ENCODE results near the gene CREG2. TPM values are rescaled to one million over a fixed set of nuclear protein-coding genes. Genes with fewer than 3 reads are reported as not detected.

CREG2 gene
- total and polyA plus RNA-seq, 7 donors: 0.04 to 0.34 (median 0.10) TPM; not detected in 3

GRCh38 chr2:101311696-101312017 lies 75.6 kb downstream of the CREG2 start:
- no peaks in the 10 kb centered on the region for H3K36me3 ChIP-seq (ENCODE audit: insufficient read depth in 1 of 2, low read depth in 1 of 2)
- H3K4me3 ChIP-seq: no peak overlapping the region
- 65 to 77% (median 75%) methylated on average over 3 of the region's 3 CpGs for WGBS, 3 donors
- no peaks in the 10 kb centered on the region for H3K9me3 ChIP-seq
- intact Hi-C loops (cut with DNase I): no loop called here
- TF ChIP-seq, protein P1, sequence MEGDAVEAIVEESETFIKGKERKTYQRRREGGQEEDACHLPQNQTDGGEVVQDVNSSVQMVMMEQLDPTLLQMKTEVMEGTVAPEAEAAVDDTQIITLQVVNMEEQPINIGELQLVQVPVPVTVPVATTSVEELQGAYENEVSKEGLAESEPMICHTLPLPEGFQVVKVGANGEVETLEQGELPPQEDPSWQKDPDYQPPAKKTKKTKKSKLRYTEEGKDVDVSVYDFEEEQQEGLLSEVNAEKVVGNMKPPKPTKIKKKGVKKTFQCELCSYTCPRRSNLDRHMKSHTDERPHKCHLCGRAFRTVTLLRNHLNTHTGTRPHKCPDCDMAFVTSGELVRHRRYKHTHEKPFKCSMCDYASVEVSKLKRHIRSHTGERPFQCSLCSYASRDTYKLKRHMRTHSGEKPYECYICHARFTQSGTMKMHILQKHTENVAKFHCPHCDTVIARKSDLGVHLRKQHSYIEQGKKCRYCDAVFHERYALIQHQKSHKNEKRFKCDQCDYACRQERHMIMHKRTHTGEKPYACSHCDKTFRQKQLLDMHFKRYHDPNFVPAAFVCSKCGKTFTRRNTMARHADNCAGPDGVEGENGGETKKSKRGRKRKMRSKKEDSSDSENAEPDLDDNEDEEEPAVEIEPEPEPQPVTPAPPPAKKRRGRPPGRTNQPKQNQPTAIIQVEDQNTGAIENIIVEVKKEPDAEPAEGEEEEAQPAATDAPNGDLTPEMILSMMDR (IDR thresholded peaks at IDR 0.05): no peak
- ATAC-seq: no peak
- no peak for DNase-seq
- H3K27ac ChIP-seq: no peak overlapping the region
- H3K27me3 ChIP-seq (ENCODE audit: insufficient read depth in 3 of 3, low read length in 2 of 3): no peaks in the 10 kb centered on the region
- H3K4me1 ChIP-seq: no peaks in the 10 kb centered on the region

GRCh38 chr2:101310834-101311695 lies 76.2 kb downstream of the CREG2 start:
- WGBS, 3 donors: 76 to 79% (median 78%) methylated on average over 7 of the region's 7 CpGs
- ATAC-seq (no peak), DNase-seq (no peak)

GRCh38 chr2:101310090-101310833 lies 77.0 kb downstream of the CREG2 start:
- peaks cover 8% of the 10 kb centered on the region for H3K4me1 ChIP-seq
- intact Hi-C loops (cut with DNase I): no loop called here
- no peaks in the 10 kb centered on the region for H3K9me3 ChIP-seq
- no peaks in the 10 kb centered on the region for H3K27me3 ChIP-seq (ENCODE audit: insufficient read depth in 3 of 3, low read length in 2 of 3)
- no peak overlapping the region for H3K27ac ChIP-seq
- TF ChIP-seq, protein P1 (IDR thresholded peaks at IDR 0.05): no peak
- no peak overlapping the region for H3K4me3 ChIP-seq
- WGBS, 3 donors: 72 to 83% (median 80%) methylated on average over 10 of the region's 10 CpGs
- no peaks in the 10 kb centered on the region for H3K36me3 ChIP-seq (ENCODE audit: insufficient read depth in 1 of 2, low read depth in 1 of 2)
- ATAC-seq (no peak), DNase-seq (no peak)

More at GRCh38 chr2:101310834-101311695, 76.2 kb downstream of the CREG2 start:
- intact Hi-C loops (cut with DNase I): no loop called here
- H3K4me3 ChIP-seq: no peak overlapping the region
- no peaks in the 10 kb centered on the region for H3K27me3 ChIP-seq (ENCODE audit: insufficient read depth in 3 of 3, low read length in 2 of 3)
- H3K27ac ChIP-seq: no peak overlapping the region
- H3K9me3 ChIP-seq: no peaks in the 10 kb centered on the region
- H3K36me3 ChIP-seq (ENCODE audit: insufficient read depth in 1 of 2, low read depth in 1 of 2): no peaks in the 10 kb centered on the region
- TF ChIP-seq, protein P1 (IDR thresholded peaks at IDR 0.05): no peak
- peaks cover under 1% of the 10 kb centered on the region for H3K4me1 ChIP-seq

- peaks cover 20% of the 10 kb centered on the region for H3K4me1 ChIP-seq
- intact Hi-C loops (cut with DNase I): loop anchor here in 1 of 2 donors (5.0 kb wide), 1 partner anchor 56 kb away; the partner anchor contains the start of gene CNOT11
- ATAC-seq: peak; percentile 93 to 95 (median 94)
Measured at GRCh38 chr2:101308432-101309210, 78.7 kb downstream of the CREG2 start, which contains the start of gene RNF149. Gene RNF149 (minus strand): TSS chr2:101308701. CDS start chr2:101308588, 113 bp downstream.

More at GRCh38 chr2:101308432-101309210, 78.7 kb downstream of the CREG2 start, which contains the start of gene RNF149:
- peak within 1 kb of the TSS; percentile 93 for H3K27ac ChIP-seq
- no peaks in the 10 kb centered on the region for H3K9me3 ChIP-seq
- WGBS, 3 donors: 1 to 3% (median 2%) methylated on average over 66 to 76 of the region's 76 CpGs
- DNase-seq: peak; percentile 94 to 96
- H3K36me3 ChIP-seq (ENCODE audit: insufficient read depth in 1 of 2, low read depth in 1 of 2): no peaks in the 10 kb centered on the region
- peak within 1 kb of the TSS; percentile 83 for H3K4me3 ChIP-seq
- H3K27me3 ChIP-seq (ENCODE audit: insufficient read depth in 3 of 3, low read length in 2 of 3): no peaks in the 10 kb centered on the region
- TF ChIP-seq, protein P1 (IDR thresholded peaks at IDR 0.05): no peak
